Psoas muscle (tissue), 8 donors: ENCODE results near the gene RBM19. TPM values are rescaled to one million over a fixed set of nuclear protein-coding genes. Genes with fewer than 3 reads are reported as not detected.

Experiments
- ATAC-seq, 4 donors: fragments of 200-7000 bp; cut with Tn5 transposase; one replicate each; pipeline ENCODE4 v1.9.1; 2020; ENCODE audit warnings: moderate library complexity in 3 of 4, mild to moderate bottlenecking in 2 of 4
- DNase-seq, 2 donors: peaks; one replicate each; pipeline ENCODE4 v3.0.0-alpha.2; 2020
- H3K27ac ChIP-seq: fragments of 200-600 bp; one replicate; pipeline ENCODE4 v1.8.0; 2022
- H3K27me3 ChIP-seq, 3 donors: fragments of 200-600 bp in 1 of 3; one replicate each; pipeline versions ENCODE4 v1.6.1 to v1.8.0; 2013 to 2022; ENCODE audit warnings: low read length in 2 of 3, mild to moderate bottlenecking in 2 of 3, moderate library complexity in 1 of 3; ENCODE audit not compliant: insufficient read depth in 3 of 3
- H3K36me3 ChIP-seq, 2 donors: fragments of 200-600 bp in 1 of 2; one replicate each; pipeline versions ENCODE4 v1.6.1 to v1.8.0; 2013 to 2022; ENCODE audit warnings: low read depth in 1 of 2, mild to moderate bottlenecking in 1 of 2, moderate library complexity in 1 of 2; ENCODE audit not compliant: insufficient read depth in 1 of 2
- H3K4me1 ChIP-seq: fragments of 200-600 bp; one replicate; pipeline ENCODE4 v1.8.0; 2022
- H3K4me3 ChIP-seq: fragments of 200-600 bp; one replicate; pipeline ENCODE4 v1.8.0; 2022; ENCODE audit warnings: mild to moderate bottlenecking
- H3K9me3 ChIP-seq: fragments of 200-600 bp; one replicate; pipeline ENCODE4 v1.8.0; 2022
- WGBS, 3 donors: extraction: QIAGEN DNeasy Blood & Tissue Kit; methylation state at CpG; one replicate each; pipeline versions ENCODE4 v1.1.6 to v1.1.7; 2013; 5-methylcytosine and 5-hydroxymethylcytosine counted together
- intact Hi-C, 2 donors: fragments of 100-400 bp; cut with DNase I; formaldehyde crosslinking; loops; one replicate each; pipeline versions ENCODE4 v1.11.0 to v1.14.2; 2022
- polyA plus RNA-seq, 3 donors: library from polyadenylated mRNA; stranded (reverse); fragments of 200-250 nt; gene quantifications; one replicate each; pipeline ENCODE4 v1.2.3, GENCODE V29; 2013
- total RNA-seq, 4 donors: library from RNA; stranded (reverse); fragmentation: NEBNext Ultra II Directional in 2 of 4; extraction: Animal tissue kit (Norgen Biotek cat#: 25700) in 2 of 4; gene quantifications; one replicate each; pipeline versions ENCODE4 v1.2.1 to v1.2.4, GENCODE V29; 2021 to 2023
- TF ChIP-seq, protein P1 (sequence below): fragments of 200-600 bp; IDR thresholded peaks from one replicate; pipeline ENCODE4 v1.8.0; 2022; ENCODE audit warnings: antibody characterized with exemption
- donor health status: healthy with polysubstance abuse.
- donor health status: DM: no; HTN: no; CAD: no; lungs with moderate emphysema.
- donor health status: Bipolar disorder and iron deficiency.
- donor health status: healthy.
- donor health status: DM: yes; HTN: yes; CAD: no.
- donor health status: DM: no; HTN: no; CAD: no.
- donor health status: DM: no; HTN: no; CAD: no.
- donor health status: DM: yes; HTN: yes; CAD: no.

The RBM19 gene
- total and polyA plus RNA-seq, 7 donors = 14.2 to 59.4 (median 25.7) TPM

- Histone ChIP-seq H3K36me3 (peaks cover 5 to 80% of the 10 kb centered on the region in 2 donors), H3K4me3 (no peak overlapping the region), H3K9me3 (no peaks in the 10 kb centered on the region), H3K4me1 (no peaks in the 10 kb centered on the region), H3K27me3 (no peaks in the 10 kb centered on the region), H3K27ac (no peak overlapping the region)
- TF ChIP-seq, protein P1, sequence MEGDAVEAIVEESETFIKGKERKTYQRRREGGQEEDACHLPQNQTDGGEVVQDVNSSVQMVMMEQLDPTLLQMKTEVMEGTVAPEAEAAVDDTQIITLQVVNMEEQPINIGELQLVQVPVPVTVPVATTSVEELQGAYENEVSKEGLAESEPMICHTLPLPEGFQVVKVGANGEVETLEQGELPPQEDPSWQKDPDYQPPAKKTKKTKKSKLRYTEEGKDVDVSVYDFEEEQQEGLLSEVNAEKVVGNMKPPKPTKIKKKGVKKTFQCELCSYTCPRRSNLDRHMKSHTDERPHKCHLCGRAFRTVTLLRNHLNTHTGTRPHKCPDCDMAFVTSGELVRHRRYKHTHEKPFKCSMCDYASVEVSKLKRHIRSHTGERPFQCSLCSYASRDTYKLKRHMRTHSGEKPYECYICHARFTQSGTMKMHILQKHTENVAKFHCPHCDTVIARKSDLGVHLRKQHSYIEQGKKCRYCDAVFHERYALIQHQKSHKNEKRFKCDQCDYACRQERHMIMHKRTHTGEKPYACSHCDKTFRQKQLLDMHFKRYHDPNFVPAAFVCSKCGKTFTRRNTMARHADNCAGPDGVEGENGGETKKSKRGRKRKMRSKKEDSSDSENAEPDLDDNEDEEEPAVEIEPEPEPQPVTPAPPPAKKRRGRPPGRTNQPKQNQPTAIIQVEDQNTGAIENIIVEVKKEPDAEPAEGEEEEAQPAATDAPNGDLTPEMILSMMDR = no peak
- ATAC-seq = no peak
- WGBS, 3 donors = 79 to 85% (median 82%) methylated on average over 5 of the region's 5 CpGs
- intact Hi-C loops = no loop called here
- DNase-seq = no peak
Measured at GRCh38 chr12:113929312-113929989, 36.7 kb downstream of the RBM19 start.

DNA sequence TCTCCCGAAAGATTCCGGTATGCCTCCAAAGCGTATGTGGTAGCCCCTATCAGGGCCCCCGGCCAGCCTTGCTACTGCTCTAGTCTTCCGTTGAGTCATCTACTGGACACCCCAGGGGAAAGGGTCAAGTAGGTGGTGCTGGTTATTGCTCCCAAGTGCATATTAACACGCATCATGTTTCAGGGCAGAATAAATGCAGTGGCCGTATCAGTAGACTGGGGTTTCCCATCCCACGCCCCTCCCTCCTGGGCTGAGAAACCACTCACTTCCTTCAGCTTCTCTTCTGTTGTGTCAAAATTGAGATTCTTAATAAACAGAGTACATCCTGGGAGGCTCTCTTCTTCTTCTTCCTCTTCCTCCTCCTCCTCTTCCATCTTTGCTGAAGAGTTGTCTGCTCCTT, 39.3 kb downstream of the RBM19 start:
- Histone ChIP-seq H3K36me3 (peaks cover 8 to 89% of the 10 kb centered on the region in 2 donors), H3K4me3 (no peak overlapping the region), H3K27me3 (no peaks in the 10 kb centered on the region), H3K9me3 (no peaks in the 10 kb centered on the region), H3K27ac (no peak overlapping the region), H3K4me1 (no peaks in the 10 kb centered on the region)
- DNase-seq (no peak), ATAC-seq (no peak)
- TF ChIP-seq, protein P1 = no peak
- intact Hi-C loops = no loop called here
- 89 to 91% (median 90%) methylated on average over 8 of the region's 8 CpGs for WGBS, 3 donors

DNA sequence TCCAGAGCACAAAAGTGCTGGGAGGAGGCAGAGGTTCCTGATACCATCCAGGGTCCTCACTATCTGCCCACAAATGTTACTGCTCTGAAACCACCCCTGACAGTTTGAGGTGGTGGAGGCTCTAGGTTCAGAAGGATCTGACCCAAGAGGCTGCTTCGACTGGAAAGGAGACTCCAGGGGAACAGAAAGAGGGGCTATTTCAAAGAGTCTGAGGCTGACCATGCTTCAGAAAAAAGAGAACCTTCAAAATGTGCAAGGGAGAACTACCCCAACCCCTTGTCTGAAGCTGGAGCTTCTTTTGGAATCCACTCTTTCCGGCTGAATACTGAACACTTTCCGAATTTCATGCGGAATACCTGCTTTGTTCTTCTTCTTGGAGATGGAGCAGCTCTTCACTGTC, 41.8 kb downstream of the RBM19 start:
- TF ChIP-seq, protein P1 = no peak
- DNase-seq = no peak
- intact Hi-C loops = no loop called here
- Histone ChIP-seq H3K27me3 (no peaks in the 10 kb centered on the region), H3K9me3 (no peaks in the 10 kb centered on the region), H3K4me1 (no peaks in the 10 kb centered on the region), H3K4me3 (no peak overlapping the region), H3K27ac (no peak overlapping the region), H3K36me3 (peaks cover 8 to 90% of the 10 kb centered on the region in 2 donors)
- 61 to 90% (median 71%) methylated on average over 4 of the region's 4 CpGs for WGBS, 3 donors
- no peak for ATAC-seq

DNA sequence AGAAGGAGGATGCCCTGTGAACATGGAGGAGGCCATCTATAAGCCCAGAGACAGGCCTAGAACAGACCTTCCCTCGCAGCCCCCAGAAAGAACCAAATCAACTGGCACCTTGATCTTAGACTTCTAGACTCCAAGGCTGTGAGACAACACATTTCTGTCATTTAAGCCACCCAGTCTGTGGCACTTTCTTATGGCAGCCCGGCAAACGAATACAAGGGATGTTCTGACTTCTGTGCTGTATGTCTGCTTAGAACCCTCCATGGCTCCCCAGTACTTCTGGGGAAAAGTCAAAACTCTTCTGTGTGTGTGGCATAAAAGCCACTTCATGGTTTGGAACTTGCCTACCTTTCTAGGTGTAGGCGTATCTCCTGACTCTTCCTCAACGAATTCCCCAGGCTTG, 42.9 kb downstream of the RBM19 start:
- intact Hi-C loops = no loop called here
- H3K36me3 ChIP-seq = peaks cover 10 to 91% of the 10 kb centered on the region in 2 donors
- TF ChIP-seq, protein P1 = no peak
- 95 to 96% (median 96%) methylated on average over 5 of the region's 5 CpGs for WGBS, 3 donors
- DNase-seq (no peak), ATAC-seq (no peak)
- H3K27me3 ChIP-seq = no peaks in the 10 kb centered on the region
- H3K4me1 ChIP-seq = no peaks in the 10 kb centered on the region
- no peak overlapping the region for H3K27ac ChIP-seq
- no peaks in the 10 kb centered on the region for H3K9me3 ChIP-seq
- no peak overlapping the region for H3K4me3 ChIP-seq

- Histone ChIP-seq H3K27me3 (no peaks in the 10 kb centered on the region), H3K4me1 (no peaks in the 10 kb centered on the region), H3K36me3 (peaks cover 7 to 92% of the 10 kb centered on the region in 2 donors), H3K9me3 (no peaks in the 10 kb centered on the region), H3K27ac (no peak overlapping the region), H3K4me3 (no peak overlapping the region)
- intact Hi-C loops = no loop called here
- TF ChIP-seq, protein P1 = no peak
- 82 to 83% (median 83%) methylated on average over 3 of the region's 3 CpGs for WGBS, 3 donors
- DNase-seq = no peak
- no peak for ATAC-seq
Measured at GRCh38 chr12:113921430-113921829, 44.7 kb downstream of the RBM19 start.
